Neuronal stem cell (in vitro differentiated cells): ENCODE results near the gene SIRT4. TPM values are rescaled to one million over a fixed set of nuclear protein-coding genes. Genes with fewer than 3 reads are reported as not detected.
A peak's percentile ranks its signal among the peaks of the same experiment; 100 is the strongest.
"Not testable (repeated sequence)": the region's sequence is repeated elsewhere in the genome, so short reads cannot be mapped to it uniquely, and the experiment has no call there.

Experiments used
- DNase-seq: peaks from one replicate; pipeline ENCODE4 v3.0.0-alpha.2; 2013; ENCODE audit warnings: low spot score
- H2AFZ ChIP-seq: one replicate; pipeline ENCODE4 v1.6.1; 2013; ENCODE audit warnings: mild to moderate bottlenecking, low read length, inconsistent platforms
- H2AK5ac ChIP-seq: 2 replicates; pipeline ENCODE4 v1.6.1; 2013; ENCODE audit warnings: low read depth, mild to moderate bottlenecking, inconsistent platforms, low read length, moderate library complexity, mixed read lengths
- H2BK120ac ChIP-seq: 2 replicates; pipeline ENCODE4 v1.6.1; 2013; ENCODE audit warnings: low read depth, mild to moderate bottlenecking, inconsistent platforms, low read length, moderate library complexity, mixed read lengths
- H2BK12ac ChIP-seq: one replicate; pipeline ENCODE4 v1.6.1; 2013; ENCODE audit warnings: low read length, inconsistent platforms
- H2BK15ac ChIP-seq: 2 replicates; pipeline ENCODE4 v1.6.1; 2013; ENCODE audit warnings: mild to moderate bottlenecking, low read length, inconsistent platforms, mixed read lengths
- H2BK5ac ChIP-seq: one replicate; pipeline ENCODE4 v1.6.1; 2013; ENCODE audit warnings: inconsistent platforms, mild to moderate bottlenecking, low read length, moderate library complexity
- H3K14ac ChIP-seq: one replicate; pipeline ENCODE4 v1.6.1; 2013; ENCODE audit warnings: low read length, inconsistent platforms
- H3K18ac ChIP-seq: 2 replicates; pipeline ENCODE4 v1.6.1; 2013; ENCODE audit warnings: low read length, inconsistent platforms
- H3K23ac ChIP-seq: 2 replicates; pipeline ENCODE4 v1.6.1; 2013; ENCODE audit warnings: low read depth, mild to moderate bottlenecking, mixed read lengths, low read length, inconsistent platforms; ENCODE audit not compliant: poor library complexity
- H3K27ac ChIP-seq: replicated peaks from 3 replicates; pipeline ENCODE4 v1.5.1; 2013; ENCODE audit warnings: low read length, inconsistent platforms
- H3K27me3 ChIP-seq, 3 experiments: 2 replicates each; pipeline ENCODE4 v1.6.1; 2013; ENCODE audit warnings: low read length in 3 of 3, mild to moderate bottlenecking in 2 of 3, inconsistent platforms in 1 of 3, low read depth in 1 of 3, mixed read lengths in 1 of 3, moderate library complexity in 1 of 3; ENCODE audit not compliant: control insufficient read depth in 3 of 3, insufficient read depth in 3 of 3
- H3K36me3 ChIP-seq, 2 donors: replicated peaks in 1 of 2; 2 replicates each; pipeline ENCODE4 v1.6.1; 2013; ENCODE audit warnings: low read length in 2 of 2; ENCODE audit not compliant: control insufficient read depth in 2 of 2, insufficient read depth in 2 of 2
- H3K4ac ChIP-seq: 2 replicates; pipeline ENCODE4 v1.6.1; 2013; ENCODE audit warnings: inconsistent platforms, mild to moderate bottlenecking, low read length, moderate library complexity
- H3K4me1 ChIP-seq, 2 donors: 1 replicate in 1 of 2; 2 replicates in 1 of 2; pipeline ENCODE4 v1.6.1; 2013; ENCODE audit warnings: low read length in 2 of 2, low read depth in 1 of 2; ENCODE audit not compliant: control insufficient read depth in 2 of 2, insufficient read depth in 1 of 2
- H3K4me2 ChIP-seq: one replicate; pipeline ENCODE4 v1.6.1; 2013; ENCODE audit warnings: mild to moderate bottlenecking, low read length, inconsistent platforms; ENCODE audit not compliant: insufficient read depth, poor library complexity, severe bottlenecking
- H3K4me3 ChIP-seq, 2 donors: 2 replicates each; pipeline ENCODE4 v1.5.1; 2013; ENCODE audit warnings: low read length in 2 of 2, mild to moderate bottlenecking in 2 of 2, inconsistent platforms in 1 of 2, moderate library complexity in 1 of 2
- H3K79me1 ChIP-seq: one replicate; pipeline ENCODE4 v1.6.1; 2013; ENCODE audit warnings: low read depth, mild to moderate bottlenecking, inconsistent platforms, low read length, moderate library complexity
- H3K9ac ChIP-seq: one replicate; pipeline ENCODE4 v1.6.1; 2013; ENCODE audit warnings: mild to moderate bottlenecking, low read depth, low read length, inconsistent platforms; ENCODE audit not compliant: poor library complexity
- H3K9me3 ChIP-seq, 2 donors: replicated peaks in 1 of 2; 2 replicates each; pipeline versions ENCODE3 to v1.6.1; 2013; ENCODE audit warnings: low read length in 2 of 2, mild to moderate bottlenecking in 2 of 2, inconsistent platforms in 1 of 2, low read depth in 1 of 2, mixed read lengths in 1 of 2, moderate library complexity in 1 of 2; ENCODE audit not compliant: control insufficient read depth in 2 of 2, insufficient read depth in 1 of 2
- H4K8ac ChIP-seq: one replicate; pipeline ENCODE4 v1.6.1; 2013; ENCODE audit warnings: low read depth, mild to moderate bottlenecking, inconsistent platforms, low read length, moderate library complexity
- H4K91ac ChIP-seq: one replicate; pipeline ENCODE4 v1.6.1; 2013; ENCODE audit warnings: low read length, low read depth, mild to moderate bottlenecking, inconsistent platforms; ENCODE audit not compliant: poor library complexity
- WGBS, 2 donors: extraction: QIAGEN DNeasy Blood & Tissue Kit; methylation state at CpG; one replicate each; pipeline ENCODE4 v1.1.7; 2013; ENCODE audit warnings: missing lambda C conversion rate in 2 of 2, mixed read lengths in 1 of 2; ENCODE audit not compliant: insufficient read length in 2 of 2, insufficient replicate concordance in 1 of 2; ENCODE audit errors: extremely low coverage in 2 of 2; 5-methylcytosine and 5-hydroxymethylcytosine counted together
- polyA plus RNA-seq, 2 experiments: library from polyadenylated mRNA; stranded (reverse); fragments of 200-250 nt; gene quantifications; one replicate each; pipeline ENCODE4 v1.2.3, GENCODE V29; 2013

The SIRT4 gene, protein sequence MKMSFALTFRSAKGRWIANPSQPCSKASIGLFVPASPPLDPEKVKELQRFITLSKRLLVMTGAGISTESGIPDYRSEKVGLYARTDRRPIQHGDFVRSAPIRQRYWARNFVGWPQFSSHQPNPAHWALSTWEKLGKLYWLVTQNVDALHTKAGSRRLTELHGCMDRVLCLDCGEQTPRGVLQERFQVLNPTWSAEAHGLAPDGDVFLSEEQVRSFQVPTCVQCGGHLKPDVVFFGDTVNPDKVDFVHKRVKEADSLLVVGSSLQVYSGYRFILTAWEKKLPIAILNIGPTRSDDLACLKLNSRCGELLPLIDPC
- polyA plus RNA-seq (2013, experiment 1 of 2) = 4.2 TPM
- polyA plus RNA-seq (2013, experiment 2 of 2) = 4.0 TPM

DNA sequence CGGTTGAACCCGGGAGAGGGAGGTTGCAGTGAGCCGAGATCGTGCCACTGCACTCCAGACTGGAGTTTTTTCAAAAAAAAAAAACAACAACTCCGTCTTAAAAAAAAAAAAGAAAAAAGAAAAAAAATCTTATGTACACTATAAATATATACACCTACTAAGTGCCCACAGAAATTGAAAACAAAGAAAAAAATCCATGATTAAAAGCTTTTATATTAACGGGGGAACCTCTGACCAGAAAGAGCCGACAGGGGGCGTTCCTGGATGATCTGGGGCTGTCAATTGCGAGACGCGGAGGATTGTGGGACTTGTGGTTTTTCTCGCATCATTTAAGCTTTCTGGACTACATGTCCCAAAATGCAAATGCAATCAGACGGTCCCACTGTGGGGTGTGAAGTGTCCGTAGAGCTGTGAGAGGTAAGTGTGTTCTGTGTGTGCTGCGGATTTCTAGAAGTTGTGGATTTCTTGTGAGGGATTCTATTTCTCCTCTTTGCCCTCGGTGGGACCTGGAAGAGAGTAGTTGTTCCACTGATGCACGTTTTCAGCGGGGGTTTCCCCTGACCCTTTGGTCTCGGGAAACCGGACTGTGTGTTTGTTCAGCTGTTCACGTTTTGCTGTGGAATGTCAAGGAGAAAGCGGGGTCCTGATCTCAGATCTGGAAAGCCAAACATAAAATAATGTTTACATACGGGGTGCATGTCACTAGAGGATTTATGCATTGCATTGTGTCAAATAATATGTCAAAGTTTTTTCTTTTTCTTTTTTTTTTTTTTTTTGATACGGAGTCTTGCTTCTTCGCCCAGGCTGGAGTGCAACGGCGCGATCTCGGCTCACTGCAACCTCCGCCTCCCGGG lies at the start of gene SIRT4:
SIRT4 (plus strand) TSS at position 360 of the 854 bp plus-strand sequence. CDS start 1,241 bp downstream, outside the sequence.
- H3K4me2 ChIP-seq = peak within 1 kb of the TSS; percentile 50
- H2BK15ac ChIP-seq = no peak within 1 kb of the TSS
- peak within 1 kb of the TSS; percentile 54 to 85 for H3K4me3 ChIP-seq
- H2BK5ac ChIP-seq = no peak within 1 kb of the TSS
- WGBS, 2 donors = no CpG with 5 or more reads among the region's 31 CpGs
- DNase-seq = peak; percentile 90
- no peak within 1 kb of the TSS for H3K23ac ChIP-seq
- H3K4me1 ChIP-seq = peaks cover 0 to 2% of the 10 kb centered on the region in 2 donors
- no peaks in the 10 kb centered on the region for H3K27me3 ChIP-seq
- no peaks in the 10 kb centered on the region for H3K9me3 ChIP-seq
- H3K79me1 ChIP-seq = no peaks in the 10 kb centered on the region
- no peak within 1 kb of the TSS for H3K18ac ChIP-seq
- H2BK12ac ChIP-seq = no peak within 1 kb of the TSS
- H3K36me3 ChIP-seq = no peaks in the 10 kb centered on the region
- no peak within 1 kb of the TSS for H2AK5ac ChIP-seq
- H3K14ac ChIP-seq = no peak within 1 kb of the TSS
- no peak within 1 kb of the TSS for H3K27ac ChIP-seq
- H2AFZ ChIP-seq = peak within 1 kb of the TSS; percentile 90
- H3K9ac ChIP-seq = no peak within 1 kb of the TSS
- no peak within 1 kb of the TSS for H4K8ac ChIP-seq
- H2BK120ac ChIP-seq = no peak within 1 kb of the TSS
- H3K4ac ChIP-seq = no peak within 1 kb of the TSS
- H4K91ac ChIP-seq = no peak within 1 kb of the TSS

DNA sequence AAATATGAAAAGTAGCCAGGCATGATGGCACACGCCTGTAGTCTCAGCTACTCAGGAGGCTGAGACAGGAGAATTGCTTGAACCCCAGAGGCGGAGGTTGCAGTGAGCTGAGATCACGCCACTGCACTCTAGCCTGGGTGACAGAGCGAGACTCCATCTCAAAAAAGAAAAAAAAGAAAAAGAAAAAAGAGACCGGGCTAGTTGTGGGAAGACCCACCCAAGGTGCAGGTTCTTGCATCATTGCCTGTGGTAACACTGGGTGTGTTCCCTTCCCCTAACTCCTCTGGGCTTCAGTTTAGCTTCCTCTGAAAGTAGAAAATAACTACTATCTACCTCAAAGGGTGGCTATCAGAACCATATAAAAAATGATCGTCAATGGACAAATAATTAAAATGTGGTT lies 48.8 kb upstream of the SIRT4 start:
- H3K18ac ChIP-seq, H3K4ac ChIP-seq, H2BK12ac ChIP-seq, H3K9me3 ChIP-seq, H2BK120ac ChIP-seq, H3K14ac ChIP-seq, H3K4me3 ChIP-seq, H3K4me2 ChIP-seq, H4K91ac ChIP-seq, H3K9ac ChIP-seq, H2BK15ac ChIP-seq, H3K27me3 ChIP-seq, H3K27ac ChIP-seq, DNase-seq, H4K8ac ChIP-seq, H2AK5ac ChIP-seq, H3K23ac ChIP-seq, H2AFZ ChIP-seq, H3K79me1 ChIP-seq, H2BK5ac ChIP-seq: not testable (repeated sequence)
- Histone ChIP-seq H3K4me1 (peaks cover 3 to 18% of the 10 kb centered on the region in 2 donors), H3K36me3 (peaks cover 0 to 12% of the 10 kb centered on the region in 2 donors)
- no CpG with 5 or more reads among the region's 6 CpGs for WGBS, 2 donors

DNA sequence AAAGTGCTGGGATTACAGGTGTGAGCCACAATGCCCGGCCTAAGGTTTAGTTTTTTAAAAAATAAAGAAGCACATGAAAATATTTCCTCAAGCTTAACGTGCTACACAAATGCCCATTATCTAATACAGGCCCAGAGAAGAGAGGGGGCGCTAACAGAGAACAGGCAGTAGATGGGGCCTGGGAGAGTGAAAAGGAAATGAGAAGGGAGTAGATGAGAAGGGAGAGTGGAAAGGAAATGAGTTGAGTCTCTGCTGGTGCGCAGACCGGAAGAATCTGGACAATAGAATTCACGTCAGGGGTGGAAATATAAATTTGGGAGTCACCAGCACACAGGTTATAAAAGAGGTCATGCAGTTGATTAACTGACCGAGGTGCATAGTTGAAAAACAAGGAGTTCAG lies 47.3 kb upstream of the SIRT4 start:
- H3K9ac ChIP-seq = no peak overlapping the region
- H3K27ac ChIP-seq = no peak overlapping the region
- H2BK12ac ChIP-seq = no peak overlapping the region
- H3K79me1 ChIP-seq = peaks cover 3% of the 10 kb centered on the region
- peaks cover 0 to 2% of the 10 kb centered on the region in 2 donors for H3K9me3 ChIP-seq
- H3K4me1 ChIP-seq = peaks cover under 1 to 11% of the 10 kb centered on the region in 2 donors
- H3K36me3 ChIP-seq = peaks cover 0 to 12% of the 10 kb centered on the region in 2 donors
- H2BK120ac ChIP-seq = no peak overlapping the region
- no peak overlapping the region for H4K91ac ChIP-seq
- H3K27me3 ChIP-seq = no peaks in the 10 kb centered on the region
- no peak overlapping the region for H3K4me3 ChIP-seq
- no CpG with 5 or more reads among the region's 7 CpGs for WGBS, 2 donors
- H3K14ac ChIP-seq = no peak overlapping the region
- H3K18ac ChIP-seq = no peak overlapping the region
- H3K4me2 ChIP-seq = no peak overlapping the region
- no peak overlapping the region for H3K4ac ChIP-seq
- DNase-seq = no peak
- no peak overlapping the region for H3K23ac ChIP-seq
- no peak overlapping the region for H2BK5ac ChIP-seq
- no peak overlapping the region for H2AFZ ChIP-seq
- no peak overlapping the region for H4K8ac ChIP-seq
- no peak overlapping the region for H2BK15ac ChIP-seq
- H2AK5ac ChIP-seq = no peak overlapping the region
